ENCODE measurements around the gene DDN. TPM values are rescaled to one million over a fixed set of nuclear protein-coding genes. Genes with fewer than 3 reads are reported as not detected.
A peak's percentile ranks its signal among the peaks of the same experiment; 100 is the strongest.

DDN gene
- total RNA-seq, 1 experiment from 2014 or later = 0.13 TPM

DNA sequence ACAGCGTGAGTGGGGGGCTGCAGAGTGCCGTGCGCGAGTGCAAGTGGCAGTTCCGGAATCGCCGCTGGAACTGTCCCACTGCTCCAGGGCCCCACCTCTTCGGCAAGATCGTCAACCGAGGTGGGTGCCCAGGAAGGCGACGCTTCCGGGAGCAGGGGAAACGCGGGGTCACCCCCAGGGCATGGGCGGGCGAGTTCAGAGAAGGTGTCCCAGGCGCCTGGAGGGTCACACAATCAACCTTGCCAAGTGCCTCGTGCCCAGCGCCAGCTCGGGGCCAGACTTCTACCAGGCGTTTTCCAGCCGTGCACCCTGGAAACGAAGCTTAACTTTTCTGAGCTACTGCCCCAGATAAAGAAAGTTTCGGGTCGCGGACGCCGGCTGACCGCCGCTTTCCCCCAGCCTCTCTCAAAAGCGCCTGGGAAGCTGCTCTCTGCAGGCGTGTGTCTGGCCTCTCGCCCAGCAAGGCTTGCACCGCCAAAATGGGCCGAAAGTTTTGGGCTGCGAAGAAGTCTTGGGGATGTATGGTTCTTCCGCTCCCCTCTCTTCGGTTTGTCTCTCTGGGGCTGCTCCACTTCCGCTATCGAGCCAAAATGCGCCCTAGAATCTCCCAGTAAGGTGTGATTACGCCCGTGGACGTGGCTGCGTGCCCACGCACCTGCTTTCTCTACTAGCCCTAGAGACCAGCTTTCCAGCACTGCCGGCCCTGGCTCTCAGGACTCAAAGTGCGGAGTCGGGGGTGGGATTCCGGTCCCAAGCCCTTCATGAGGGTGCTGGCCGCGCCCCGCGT lies 19.4 kb downstream of the DDN start:
- Histone ChIP-seq H3K27me3 (peaks cover 50% of the 10 kb centered on the region), H3K4me3 (no peak overlapping the region), H3K36me3 (no peaks in the 10 kb centered on the region), H3K9me3 (no peaks in the 10 kb centered on the region)
- DNase-seq = no peak

DNA sequence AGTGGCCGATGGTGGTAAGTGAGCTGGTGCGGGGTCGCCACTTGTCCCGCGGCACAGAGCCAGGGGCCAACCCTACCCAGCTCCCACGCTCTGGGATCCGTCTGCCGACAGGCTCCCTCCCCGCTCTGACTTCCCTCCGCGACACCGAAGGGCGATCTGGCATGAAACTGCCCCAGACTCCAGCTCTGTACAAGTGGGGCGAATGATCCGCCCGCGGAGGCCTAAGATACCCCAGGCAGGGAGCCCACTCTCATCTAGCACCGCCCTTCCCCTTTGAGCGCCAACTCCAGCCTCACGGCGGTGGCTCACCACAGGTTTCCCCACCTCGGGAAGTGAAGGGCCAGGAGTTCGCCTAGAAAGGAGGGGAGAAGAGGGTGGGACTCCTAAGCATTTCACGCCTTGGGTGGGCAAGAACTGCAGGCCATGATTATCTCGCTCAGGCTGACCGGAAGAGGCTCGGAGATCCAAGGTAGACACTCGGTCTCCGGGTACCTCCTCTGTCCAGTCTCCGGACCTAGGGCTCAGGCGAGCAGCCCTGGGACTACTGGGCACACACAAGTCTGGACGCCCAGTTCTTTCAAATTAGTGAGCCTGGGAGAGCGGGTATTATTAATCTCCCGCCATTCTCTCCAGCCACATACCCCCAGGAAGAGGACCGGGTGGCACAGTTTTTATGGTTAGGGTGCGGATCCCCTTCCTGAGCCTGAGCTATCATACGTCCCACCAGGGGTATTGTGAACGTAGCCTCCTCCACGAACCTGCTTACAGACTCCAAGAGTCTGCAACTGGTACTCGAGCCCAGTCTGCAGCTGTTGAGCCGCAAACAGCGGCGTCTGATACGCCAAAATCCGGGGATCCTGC lies 20.2 kb downstream of the DDN start:
- no peak for DNase-seq
- no peaks in the 10 kb centered on the region for H3K9me3 ChIP-seq
- peaks cover 50% of the 10 kb centered on the region for H3K27me3 ChIP-seq
- H3K4me3 ChIP-seq = no peak overlapping the region
- no peaks in the 10 kb centered on the region for H3K36me3 ChIP-seq

DNA sequence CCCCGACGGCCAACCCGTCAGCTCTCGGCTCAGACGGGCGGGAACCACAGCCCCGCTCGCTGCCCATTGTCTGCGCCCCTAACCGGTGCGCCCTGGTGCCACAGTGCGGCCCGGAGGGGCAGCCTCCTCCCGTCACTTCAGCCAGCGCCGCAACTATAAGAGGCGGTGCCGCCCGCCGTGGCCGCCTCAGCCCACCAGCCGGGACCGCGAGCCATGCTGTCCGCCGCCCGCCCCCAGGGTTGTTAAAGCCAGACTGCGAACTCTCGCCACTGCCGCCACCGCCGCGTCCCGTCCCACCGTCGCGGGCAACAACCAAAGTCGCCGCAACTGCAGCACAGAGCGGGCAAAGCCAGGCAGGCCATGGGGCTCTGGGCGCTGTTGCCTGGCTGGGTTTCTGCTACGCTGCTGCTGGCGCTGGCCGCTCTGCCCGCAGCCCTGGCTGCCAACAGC lies 20.9 kb downstream of the DDN start, which contains the start of gene WNT1:
TSS of gene WNT1 (plus strand) at position 32 of the 450 bp plus-strand sequence. CDS start at position 361, 329 bp downstream.
- Histone ChIP-seq H3K4me3 (no peak within 1 kb of the TSS), H3K27me3 (peaks cover 46% of the 10 kb centered on the region), H3K36me3 (no peaks in the 10 kb centered on the region), H3K9me3 (no peaks in the 10 kb centered on the region)
- DNase-seq = no peak

DNA sequence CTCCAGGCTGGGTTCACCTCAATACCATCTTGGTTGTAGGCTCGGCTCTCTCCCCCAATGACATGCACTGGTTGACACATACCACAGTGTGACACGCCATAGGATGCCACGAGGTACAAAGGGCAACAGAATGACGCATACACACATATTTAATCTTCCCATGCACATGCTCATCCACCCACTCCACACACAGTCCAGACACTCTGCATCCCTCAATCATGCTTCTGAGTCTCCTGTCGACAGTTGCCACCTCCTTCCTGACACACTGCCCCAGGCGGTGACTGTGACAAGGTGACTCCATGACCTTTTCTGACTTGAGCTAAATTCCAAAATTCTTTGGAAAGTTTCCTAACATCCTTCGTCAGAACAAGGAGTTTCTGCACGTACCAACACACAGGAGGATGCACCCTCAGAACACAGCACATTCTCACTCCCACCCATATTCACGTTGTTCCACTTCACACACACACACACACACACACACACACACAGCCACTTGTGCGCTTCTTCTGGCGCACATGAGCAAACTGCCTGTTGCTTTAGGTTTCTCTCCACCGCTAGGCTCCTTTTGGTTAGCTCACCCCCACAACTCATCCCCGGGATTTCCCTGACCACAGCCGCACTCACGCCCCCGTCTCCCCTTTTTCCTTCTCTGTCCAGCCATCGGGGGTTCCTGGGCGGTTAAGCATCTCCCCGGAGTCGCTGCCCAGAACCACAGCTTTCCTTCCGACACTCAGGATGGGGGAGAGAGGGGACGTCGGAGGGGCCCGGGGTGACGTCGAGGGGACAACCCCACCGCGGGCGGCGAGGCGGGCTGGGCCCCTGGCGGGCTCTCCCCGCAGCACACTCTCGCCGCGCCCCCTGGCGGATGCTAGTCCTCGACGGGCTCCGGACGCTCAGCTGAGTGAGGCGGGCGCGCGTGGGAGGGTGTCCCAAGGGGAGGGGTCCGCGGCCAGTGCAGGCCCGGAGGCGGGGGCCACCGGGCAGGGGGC lies 21.6 kb downstream of the DDN start:
- Histone ChIP-seq H3K36me3 (no peaks in the 10 kb centered on the region), H3K4me3 (no peak overlapping the region), H3K27me3 (peaks cover 46% of the 10 kb centered on the region), H3K9me3 (no peaks in the 10 kb centered on the region)
- peak; percentile 63 for DNase-seq

DNA sequence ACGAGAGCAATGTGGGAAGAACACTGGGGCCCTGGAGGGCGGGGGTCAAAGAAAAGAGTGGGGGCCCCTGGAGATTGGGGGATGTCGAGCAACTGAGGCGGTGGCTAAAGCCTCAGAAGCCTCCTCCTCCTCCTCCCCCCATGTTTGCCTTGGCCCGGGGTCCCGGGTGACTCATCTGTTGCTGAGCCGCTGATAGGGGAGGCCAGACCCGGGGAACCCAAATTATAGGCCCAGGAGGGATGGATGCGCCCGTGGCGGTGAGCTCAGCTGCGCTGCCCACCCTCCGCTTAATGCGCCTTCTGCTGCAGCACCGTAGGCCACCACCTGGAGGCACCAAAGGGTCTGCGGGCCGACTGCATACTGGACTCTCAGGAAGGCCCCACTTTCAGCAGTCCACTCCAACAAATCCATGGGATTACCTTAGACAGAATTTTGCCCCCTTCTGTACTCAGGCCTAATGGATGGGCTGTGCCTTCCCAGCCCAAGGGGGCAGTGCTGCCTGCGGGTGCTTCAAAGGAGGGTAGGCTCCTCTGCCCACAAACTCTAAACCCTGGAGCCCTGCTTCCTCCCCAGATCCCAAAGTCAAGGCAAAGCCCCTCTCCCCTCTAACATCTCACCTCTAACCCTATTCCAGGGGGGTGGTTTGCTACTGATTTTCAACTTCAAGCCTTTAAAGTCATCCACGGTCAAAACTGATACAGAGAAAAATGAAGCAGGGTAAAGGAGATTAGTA lies 25.1 kb downstream of the DDN start:
- Histone ChIP-seq H3K36me3 (no peaks in the 10 kb centered on the region), H3K4me3 (no peak overlapping the region), H3K9me3 (no peaks in the 10 kb centered on the region), H3K27me3 (peaks cover 22% of the 10 kb centered on the region)
- DNase-seq = no peak

DNA sequence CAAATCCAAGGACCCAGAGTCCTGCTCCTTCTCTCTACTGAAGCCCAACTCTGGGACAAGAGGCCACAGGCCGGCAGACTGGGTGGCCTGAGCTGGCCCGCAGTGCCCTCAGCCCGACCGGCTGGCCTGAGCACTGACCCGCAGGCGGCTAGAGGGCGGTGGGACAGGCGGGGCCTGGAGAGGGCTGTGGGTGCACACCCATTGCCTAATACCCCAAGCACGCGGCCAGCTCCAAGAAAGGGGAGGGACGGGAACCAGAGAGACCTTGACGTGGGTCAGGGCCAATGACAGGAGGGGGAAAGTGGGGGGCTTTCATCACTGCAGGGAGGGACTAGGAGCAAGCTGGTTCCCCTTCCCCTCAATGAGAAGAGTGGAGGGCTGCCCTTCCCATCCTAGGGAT lies 25.6 kb downstream of the DDN start:
- Histone ChIP-seq H3K4me3 (no peak overlapping the region), H3K27me3 (peaks cover 17% of the 10 kb centered on the region), H3K36me3 (no peaks in the 10 kb centered on the region), H3K9me3 (no peaks in the 10 kb centered on the region)
- no peak for DNase-seq

DNA sequence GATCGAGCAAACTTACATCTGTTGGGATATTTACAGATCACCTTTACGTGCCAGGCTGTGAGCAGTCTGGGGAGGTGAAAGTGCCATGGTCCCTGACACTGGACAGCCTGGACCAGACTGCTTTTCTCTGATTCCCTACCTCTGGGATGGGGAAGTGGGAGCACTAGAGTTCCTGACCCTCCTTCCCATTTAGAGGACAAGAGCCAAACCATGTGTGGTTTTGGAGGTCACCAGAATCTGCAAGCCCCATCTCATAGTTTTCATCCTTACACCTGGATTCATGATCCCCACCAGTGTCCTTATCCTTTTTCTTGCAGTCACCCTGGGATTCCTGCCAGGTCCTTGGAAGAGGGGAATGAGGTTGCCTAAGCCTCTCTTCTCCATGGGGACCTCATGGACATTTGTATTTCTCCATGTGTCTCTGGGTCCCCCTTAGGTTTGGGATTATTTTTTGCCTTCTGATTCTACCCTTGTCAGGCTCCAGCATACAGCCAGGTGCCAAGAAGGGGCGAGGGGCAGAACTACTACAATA lies 26.2 kb downstream of the DDN start:
- H3K36me3 ChIP-seq = no peaks in the 10 kb centered on the region
- peaks cover 11% of the 10 kb centered on the region for H3K27me3 ChIP-seq
- H3K9me3 ChIP-seq = no peaks in the 10 kb centered on the region
- H3K4me3 ChIP-seq = no peak overlapping the region
- no peak for DNase-seq

DNA sequence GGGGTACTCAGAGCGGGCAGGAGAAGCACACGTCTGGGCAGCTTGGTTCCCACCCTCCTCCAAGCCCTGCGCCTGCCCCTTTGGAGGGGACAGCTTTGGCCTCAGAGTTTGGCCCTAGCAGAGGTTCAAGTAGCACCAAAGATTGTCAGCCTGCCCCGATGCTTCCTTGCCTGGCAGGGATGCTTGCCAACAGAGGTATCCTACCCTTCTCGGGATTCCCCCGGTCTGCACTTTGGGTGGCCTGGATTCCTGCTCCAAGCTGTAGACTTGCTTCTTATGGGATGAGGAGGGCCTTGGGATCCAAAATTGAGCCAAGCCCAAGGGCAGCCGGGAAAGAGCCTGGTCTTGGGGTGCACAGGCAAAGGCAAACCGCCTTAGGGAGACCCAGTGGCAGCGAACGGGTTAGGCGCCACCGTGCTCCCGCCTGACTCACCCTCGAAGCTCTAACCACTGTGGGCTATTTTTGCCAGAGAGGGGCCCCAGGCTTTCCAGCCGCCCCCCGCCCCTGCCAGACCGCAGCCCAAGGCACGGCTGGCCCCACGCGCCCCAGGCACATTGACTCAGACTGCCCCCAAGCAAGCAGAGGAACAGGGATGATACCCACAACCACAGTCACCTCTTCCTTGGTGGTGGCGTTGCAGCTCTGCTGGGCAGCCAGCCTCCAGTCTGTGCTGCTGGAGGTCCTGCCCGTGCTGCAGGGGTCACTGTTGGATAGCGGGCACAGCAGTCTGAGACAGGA lies 26.8 kb downstream of the DDN start:
- Histone ChIP-seq H3K36me3 (no peaks in the 10 kb centered on the region), H3K9me3 (no peaks in the 10 kb centered on the region), H3K27me3 (peaks cover 8% of the 10 kb centered on the region; the same call in 1 of the 2 replicates), H3K4me3 (no peak overlapping the region)
- no peak for DNase-seq

DNA sequence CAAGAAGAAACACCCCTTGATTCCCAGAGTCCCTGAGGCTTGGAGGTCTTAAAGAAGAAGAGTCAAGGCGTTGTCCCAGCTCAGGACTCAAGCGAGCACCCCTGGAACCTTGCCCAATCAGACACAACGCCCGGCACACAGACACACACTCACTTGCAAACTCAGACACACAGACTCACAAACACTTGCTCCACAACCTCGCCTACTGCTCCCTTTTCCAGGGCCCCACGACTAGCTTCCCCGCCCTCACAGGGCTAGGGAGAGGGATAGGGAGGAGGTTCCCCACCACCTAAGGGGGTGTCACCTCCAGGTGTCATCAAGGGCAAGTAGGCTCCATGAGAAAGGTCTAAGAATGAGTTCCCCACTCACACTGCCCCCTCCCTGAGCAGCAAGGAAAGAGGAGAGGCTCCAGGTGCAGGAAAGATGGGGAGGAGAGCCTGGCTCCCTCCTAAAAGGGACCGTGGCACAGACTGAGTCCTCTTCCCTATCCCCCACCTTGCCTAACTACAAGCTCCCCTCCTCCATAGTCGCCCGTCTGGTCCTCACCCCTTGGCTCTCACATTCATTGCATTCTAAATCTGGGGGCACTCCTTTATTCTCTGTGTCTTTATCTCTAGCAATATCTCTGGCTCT lies 28.4 kb downstream of the DDN start:
- no peaks in the 10 kb centered on the region for H3K9me3 ChIP-seq
- DNase-seq = no peak
- H3K27me3 ChIP-seq = peaks cover 8% of the 10 kb centered on the region; the same call in 1 of the 2 replicates
- peak overlapping the region; percentile 39 for H3K4me3 ChIP-seq
- H3K36me3 ChIP-seq = no peaks in the 10 kb centered on the region

DNA sequence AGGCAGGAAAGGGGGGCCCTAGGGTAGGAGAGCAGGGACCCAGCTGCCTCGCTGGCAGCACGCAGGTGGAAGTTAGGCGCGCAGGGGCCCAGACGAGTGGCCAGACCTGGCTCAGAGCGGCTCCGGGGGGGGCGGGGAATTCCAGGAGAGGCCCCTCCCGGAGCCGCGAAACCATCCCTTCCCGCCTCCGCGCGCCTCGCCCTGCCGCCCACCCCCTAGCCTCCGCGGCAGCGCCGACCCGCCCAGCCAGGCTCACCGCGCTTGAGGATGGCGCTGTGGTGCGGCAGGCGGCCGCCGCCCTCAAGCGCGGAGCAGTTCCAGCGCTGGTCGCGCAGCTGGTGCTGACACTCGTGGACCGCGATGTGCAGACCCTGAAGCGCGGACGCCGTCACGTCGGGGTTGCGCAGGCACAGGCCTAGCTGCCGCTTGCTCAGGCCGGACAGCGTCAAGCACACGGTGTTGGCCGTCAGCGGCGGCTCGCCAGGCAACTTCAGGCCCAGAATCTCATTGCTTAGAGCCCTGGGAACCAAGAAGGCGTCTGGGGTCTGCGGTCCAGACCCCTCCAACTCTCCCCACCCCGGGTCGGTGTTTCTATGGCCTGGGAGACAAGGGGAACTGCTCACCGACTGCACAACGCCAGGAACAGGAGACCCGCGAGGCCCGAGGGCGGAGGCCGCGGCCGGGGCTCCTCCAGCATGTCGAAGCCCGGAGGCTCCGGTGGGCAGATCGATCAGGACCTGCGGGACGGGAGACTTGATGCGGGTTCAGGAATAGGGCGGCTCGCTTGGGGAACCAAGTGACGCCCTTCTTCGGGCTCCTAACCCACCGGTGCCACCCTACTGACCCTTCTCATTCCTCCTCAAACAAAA lies 29.1 kb downstream of the DDN start:
- H3K27me3 ChIP-seq = peaks cover 8% of the 10 kb centered on the region; the same call in 1 of the 2 replicates
- no peaks in the 10 kb centered on the region for H3K9me3 ChIP-seq
- no peak for DNase-seq
- H3K4me3 ChIP-seq = no peak overlapping the region
- no peaks in the 10 kb centered on the region for H3K36me3 ChIP-seq

DNA sequence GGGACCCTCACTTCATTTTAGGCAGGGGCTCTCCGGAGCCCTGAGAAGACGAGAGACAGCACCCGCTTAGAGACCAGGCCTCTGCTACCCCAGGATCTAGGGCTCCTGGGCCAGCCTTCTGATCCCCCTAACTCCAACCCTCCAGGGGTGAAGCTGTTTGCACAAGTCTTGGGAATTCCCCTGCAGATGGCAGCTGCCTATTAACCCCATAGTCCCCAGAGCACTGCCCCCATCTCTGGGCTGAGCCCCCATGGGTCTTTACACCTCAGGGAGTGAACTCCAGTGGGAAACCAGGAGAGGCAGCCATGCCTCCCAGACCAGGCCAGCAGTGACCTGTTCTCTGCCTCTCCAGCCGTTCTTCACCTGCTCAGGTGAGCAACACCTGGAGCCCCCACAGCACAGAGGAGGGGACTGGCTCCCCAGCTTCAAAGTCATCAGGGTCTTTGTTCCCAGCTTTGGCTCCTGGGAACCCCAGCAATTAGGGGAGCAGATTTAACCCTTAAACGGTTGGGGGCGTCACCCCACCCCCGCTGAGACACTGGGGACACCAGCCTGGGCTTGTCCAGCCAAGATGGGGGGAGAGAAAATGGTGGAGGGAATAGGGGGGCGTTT lies 29.9 kb downstream of the DDN start:
- H3K27me3 ChIP-seq = peaks cover 8% of the 10 kb centered on the region; the same call in 1 of the 2 replicates
- DNase-seq = no peak

DNA sequence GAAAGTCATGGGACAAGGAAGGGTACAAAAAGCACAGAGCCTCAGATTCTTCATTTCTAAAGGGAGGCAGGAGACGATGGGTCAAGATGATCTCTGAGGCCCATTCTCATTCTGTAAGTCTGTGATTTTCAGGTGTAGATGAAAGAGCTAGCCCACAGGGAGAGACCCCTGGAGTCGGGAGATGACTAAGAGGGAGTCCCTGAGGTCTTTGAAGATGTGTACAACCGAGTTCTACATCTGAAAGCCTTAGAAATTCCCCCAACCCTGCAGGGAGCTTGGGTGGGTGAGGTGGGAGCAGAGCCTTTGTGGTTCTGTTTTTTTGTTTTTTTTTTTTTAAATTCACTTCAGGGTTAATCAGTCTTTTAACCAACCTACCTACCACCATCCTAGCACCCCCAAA lies 30.7 kb downstream of the DDN start:
- Histone ChIP-seq H3K9me3 (no peaks in the 10 kb centered on the region), H3K27me3 (peaks cover 8% of the 10 kb centered on the region; the same call in 1 of the 2 replicates), H3K36me3 (no peaks in the 10 kb centered on the region), H3K4me3 (no peak overlapping the region)
- DNase-seq = no peak

More for the DNA sequence above, 29.9 kb downstream of the DDN start:
- Histone ChIP-seq H3K36me3 (no peaks in the 10 kb centered on the region), H3K9me3 (no peaks in the 10 kb centered on the region), H3K4me3 (no peak overlapping the region)

DNA sequence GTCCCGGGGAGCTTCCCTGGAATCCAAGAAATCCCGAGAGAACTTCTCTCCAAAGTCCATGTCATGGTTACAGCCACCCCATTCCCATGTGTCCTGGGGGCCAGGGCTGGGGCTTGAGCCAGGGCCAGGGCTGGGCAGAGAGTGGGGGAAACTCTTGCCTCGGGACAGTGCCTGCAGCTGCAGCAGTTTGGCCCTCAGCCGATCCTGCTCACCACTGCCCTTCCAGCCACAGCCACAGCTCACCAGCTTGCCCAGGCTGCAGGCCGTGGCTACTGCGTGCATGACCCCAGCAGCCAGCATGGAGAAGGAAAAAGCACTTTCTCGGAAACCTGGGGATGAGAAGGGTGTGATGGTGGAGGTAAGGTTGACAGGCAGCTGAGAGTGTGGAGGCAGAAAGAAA lies 31.2 kb downstream of the DDN start:
- Histone ChIP-seq H3K4me3 (no peak overlapping the region), H3K9me3 (no peaks in the 10 kb centered on the region), H3K36me3 (no peaks in the 10 kb centered on the region), H3K27me3 (peaks cover 8% of the 10 kb centered on the region; the same call in 1 of the 2 replicates)
- no peak for DNase-seq

All from MG63 (cell line).